ENCODE results near the gene CFAP45.

The CFAP45 gene

DNA sequence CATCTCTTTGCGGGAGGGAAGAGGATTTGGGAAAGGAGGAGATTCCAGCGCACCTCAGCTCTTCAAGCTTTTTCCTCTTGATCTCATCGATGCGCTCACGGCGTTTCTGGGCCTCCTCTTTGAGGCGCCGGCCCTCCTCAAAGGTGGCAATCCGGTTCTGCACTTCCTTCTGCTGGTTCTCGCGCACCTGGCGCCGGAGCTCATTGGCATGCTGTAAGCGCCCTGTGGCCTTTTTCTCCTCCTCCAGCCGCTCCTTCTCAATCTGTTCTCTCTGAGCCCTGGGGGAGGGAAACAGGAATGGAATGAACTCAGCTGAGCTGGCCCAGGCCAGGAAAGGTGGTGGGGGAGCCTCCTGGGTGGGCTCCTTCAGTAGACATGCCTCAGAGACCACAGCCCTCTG is 27.1 kb downstream of the CFAP45 start:
- H3K4me3 ChIP-seq (ENCODE audit: low read length): no peak overlapping the region
- TF ChIP-seq, protein P1, sequence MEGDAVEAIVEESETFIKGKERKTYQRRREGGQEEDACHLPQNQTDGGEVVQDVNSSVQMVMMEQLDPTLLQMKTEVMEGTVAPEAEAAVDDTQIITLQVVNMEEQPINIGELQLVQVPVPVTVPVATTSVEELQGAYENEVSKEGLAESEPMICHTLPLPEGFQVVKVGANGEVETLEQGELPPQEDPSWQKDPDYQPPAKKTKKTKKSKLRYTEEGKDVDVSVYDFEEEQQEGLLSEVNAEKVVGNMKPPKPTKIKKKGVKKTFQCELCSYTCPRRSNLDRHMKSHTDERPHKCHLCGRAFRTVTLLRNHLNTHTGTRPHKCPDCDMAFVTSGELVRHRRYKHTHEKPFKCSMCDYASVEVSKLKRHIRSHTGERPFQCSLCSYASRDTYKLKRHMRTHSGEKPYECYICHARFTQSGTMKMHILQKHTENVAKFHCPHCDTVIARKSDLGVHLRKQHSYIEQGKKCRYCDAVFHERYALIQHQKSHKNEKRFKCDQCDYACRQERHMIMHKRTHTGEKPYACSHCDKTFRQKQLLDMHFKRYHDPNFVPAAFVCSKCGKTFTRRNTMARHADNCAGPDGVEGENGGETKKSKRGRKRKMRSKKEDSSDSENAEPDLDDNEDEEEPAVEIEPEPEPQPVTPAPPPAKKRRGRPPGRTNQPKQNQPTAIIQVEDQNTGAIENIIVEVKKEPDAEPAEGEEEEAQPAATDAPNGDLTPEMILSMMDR (conservative IDR thresholded peaks at IDR 0.05; ENCODE audit: low read depth, low read length): no peak
- DNase-seq (ENCODE audit: low read depth): no peak

DNA sequence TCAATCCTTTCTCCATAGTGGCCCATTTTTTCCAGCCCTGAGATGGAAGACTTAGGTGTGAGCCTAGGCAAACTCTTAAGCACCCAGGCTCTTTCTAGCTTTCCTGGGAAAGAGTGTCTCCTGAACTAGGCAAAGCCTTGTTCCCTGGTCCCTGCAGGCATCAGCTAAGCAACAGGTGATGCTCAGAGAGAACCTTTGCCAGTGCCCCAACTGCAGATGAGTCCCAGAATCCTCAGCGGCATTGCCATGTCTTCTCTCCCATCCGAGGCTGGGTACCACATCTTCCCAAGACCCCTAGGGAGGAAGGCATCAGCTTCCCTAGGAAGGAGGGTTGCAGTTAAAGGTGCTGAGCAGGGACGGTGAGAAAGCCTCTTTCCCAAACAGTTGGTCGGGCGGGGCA is 29.3 kb downstream of the CFAP45 start:
- H3K4me3 ChIP-seq (ENCODE audit: low read length): no peak overlapping the region
- TF ChIP-seq, protein P1 (conservative IDR thresholded peaks at IDR 0.05; ENCODE audit: low read depth, low read length): no peak
- no peak for DNase-seq (ENCODE audit: low read depth)

DNA sequence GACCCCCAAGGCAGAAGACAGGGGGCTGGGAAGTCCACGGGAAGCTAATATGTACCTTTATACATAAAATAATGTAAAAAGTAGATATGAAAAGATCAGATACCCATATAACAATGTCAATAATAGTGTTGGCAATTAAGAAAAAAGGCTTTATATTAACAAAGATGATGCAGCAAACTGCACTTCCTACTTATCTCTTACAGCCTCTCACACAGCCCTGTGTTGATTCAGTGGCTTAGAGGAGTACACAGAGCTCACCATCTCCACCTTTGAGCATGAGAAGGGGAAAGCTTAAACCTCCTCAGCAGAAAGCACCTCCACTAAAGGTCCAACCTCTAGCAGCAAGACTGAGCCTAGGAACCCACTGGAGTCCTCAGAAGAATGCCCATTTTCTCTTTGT is 30.4 kb downstream of the CFAP45 start:
- DNase-seq (ENCODE audit: low read depth): no peak
- H3K4me3 ChIP-seq (ENCODE audit: low read length): no peak overlapping the region
- TF ChIP-seq, protein P1 (conservative IDR thresholded peaks at IDR 0.05; ENCODE audit: low read depth, low read length): no peak

DNA sequence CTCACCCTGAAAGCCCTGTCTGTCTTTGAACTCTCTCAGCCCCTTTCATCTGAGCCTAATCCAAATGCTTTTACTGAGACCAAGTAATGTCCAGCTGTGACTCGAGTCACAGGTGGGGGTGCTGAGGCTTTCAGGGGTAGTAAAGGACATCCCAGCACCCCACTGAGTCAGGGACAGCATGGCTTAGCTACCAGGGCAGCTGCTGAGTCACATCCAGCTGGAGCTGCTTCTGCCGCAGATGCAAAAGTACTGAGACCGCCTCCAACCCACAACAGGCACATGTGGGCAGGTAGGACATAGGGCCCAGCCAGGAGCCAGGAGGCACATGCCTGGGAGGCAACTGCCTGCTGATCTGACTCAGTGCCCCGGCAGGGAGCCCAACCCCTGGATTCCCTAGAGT is 30.8 kb downstream of the CFAP45 start:
- DNase-seq (ENCODE audit: low read depth): no peak
- TF ChIP-seq, protein P1 (conservative IDR thresholded peaks at IDR 0.05; ENCODE audit: low read depth, low read length): no peak
- H3K4me3 ChIP-seq (ENCODE audit: low read length): no peak overlapping the region

DNA sequence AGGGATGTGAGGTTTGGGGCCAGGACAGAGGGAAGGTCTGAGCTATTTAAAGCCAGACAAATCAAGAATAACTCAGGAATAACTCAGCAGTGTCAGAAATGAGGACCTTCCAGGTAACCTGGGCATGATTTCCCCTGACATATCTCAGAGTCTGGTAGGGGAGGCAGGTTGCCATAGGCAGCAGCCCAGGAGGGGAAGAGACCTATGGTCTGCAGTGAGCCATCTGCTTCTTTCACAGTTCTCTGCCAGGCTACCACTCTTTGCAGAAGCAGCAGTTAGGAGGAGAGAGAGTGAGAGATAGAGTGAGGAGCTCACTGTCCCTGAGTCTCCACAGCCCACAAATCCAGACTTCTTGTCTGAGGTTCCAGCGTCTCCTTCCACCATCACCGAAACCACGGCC is 31.2 kb downstream of the CFAP45 start:
- no peak overlapping the region for H3K4me3 ChIP-seq (ENCODE audit: low read length)
- TF ChIP-seq, protein P1 (conservative IDR thresholded peaks at IDR 0.05; ENCODE audit: low read depth, low read length): no peak
- no peak for DNase-seq (ENCODE audit: low read depth)

DNA sequence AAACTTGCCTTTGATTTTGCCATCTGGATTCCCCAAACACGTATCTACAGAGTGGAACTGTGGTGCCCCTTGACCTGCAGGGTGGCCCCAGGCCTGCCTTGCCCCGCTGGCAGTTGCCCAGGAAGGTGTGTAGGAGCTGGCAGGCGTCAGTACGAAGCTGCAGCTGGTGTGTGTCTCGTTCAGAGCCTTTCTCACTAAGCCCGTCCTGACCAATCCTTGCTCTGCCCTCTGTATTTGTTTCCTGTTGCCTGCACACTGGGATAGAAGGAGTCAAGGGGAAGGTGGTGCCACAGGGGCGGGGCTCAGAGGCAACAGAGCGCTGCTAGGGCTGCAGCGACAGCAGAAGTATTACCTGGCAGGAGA is 32.3 kb downstream of the CFAP45 start:
- no peak overlapping the region for H3K4me3 ChIP-seq (ENCODE audit: low read length)
- TF ChIP-seq, protein P1 (conservative IDR thresholded peaks at IDR 0.05; ENCODE audit: low read depth, low read length): no peak
- peak; percentile 75 for DNase-seq (ENCODE audit: low read depth)

DNA sequence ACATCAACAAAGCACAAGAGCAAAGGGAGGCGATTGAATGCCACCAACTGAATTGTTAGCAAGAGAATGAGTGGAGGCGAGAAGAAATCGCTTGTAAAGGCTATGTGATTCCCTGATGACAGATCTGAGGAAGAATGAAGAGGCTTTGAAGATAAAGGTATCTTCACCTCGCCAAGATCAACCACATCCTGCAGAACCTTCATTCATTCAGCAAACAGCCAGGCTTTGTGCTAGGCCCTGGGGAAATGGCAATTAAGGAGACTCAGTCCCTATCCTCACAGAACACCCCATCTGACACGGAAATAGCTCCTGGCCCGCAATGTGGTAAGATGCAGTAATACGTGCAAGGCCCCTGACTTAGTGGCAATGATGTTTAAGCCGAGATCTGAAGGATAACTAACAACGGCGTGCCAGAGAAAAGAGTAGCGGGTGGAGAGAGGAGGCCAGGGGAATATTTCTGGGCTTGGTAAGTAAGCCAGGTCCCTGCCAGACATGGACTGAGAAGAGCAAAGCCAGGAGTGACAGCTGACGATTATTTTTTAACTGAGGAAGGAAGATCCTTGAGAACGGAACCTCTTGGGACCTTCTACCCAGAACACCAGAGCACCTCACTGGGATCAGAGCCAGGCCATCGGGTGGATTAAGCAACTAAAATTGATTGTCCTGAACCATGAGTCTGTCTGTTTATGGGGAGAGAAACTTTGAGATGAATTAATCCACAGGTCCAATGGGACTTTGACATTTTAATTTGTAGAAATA is 32.9 kb downstream of the CFAP45 start:
- no peak for DNase-seq (ENCODE audit: low read depth)
- TF ChIP-seq, protein P1 (conservative IDR thresholded peaks at IDR 0.05; ENCODE audit: low read depth, low read length): no peak
- H3K4me3 ChIP-seq (ENCODE audit: low read length): no peak overlapping the region
